Thoracic aorta endothelial cell (primary cell): Measurements from ENCODE around the gene HLX. TPM values are rescaled to one million over a fixed set of nuclear protein-coding genes. Genes with fewer than 3 reads are reported as not detected.

ENCODE experiments used
- total RNA-seq: library from RNA; depleted of rRNA; stranded (reverse); fragments of >200 nt; gene quantifications from 2 replicates; pipeline ENCODE4 v1.2.3, GENCODE V29; 2012

The HLX gene
- 13.2 and 20.8 TPM in 2 replicates for total RNA-seq

GRCh38 chr1:220879076-220879508 lies at the start of gene HLX:
HLX (plus strand) TSS chr1:220879443; CDS start chr1:220879858, 415 bp downstream.

Other genes with a start within 250 kb of the HLX start
- 23.3 and 25.0 TPM in 2 replicates for gene C1orf115, start 189.1 kb upstream of the HLX start, total RNA-seq
- gene MTARC2, start 131.1 kb upstream of the HLX start, total RNA-seq, result 8.1 and 14.1 TPM in 2 replicates
- 2.5 and 3.4 TPM in 2 replicates for gene MTARC1, start 92.5 kb upstream of the HLX start, total RNA-seq